ENCODE results near the gene ARHGAP42.

DNA sequence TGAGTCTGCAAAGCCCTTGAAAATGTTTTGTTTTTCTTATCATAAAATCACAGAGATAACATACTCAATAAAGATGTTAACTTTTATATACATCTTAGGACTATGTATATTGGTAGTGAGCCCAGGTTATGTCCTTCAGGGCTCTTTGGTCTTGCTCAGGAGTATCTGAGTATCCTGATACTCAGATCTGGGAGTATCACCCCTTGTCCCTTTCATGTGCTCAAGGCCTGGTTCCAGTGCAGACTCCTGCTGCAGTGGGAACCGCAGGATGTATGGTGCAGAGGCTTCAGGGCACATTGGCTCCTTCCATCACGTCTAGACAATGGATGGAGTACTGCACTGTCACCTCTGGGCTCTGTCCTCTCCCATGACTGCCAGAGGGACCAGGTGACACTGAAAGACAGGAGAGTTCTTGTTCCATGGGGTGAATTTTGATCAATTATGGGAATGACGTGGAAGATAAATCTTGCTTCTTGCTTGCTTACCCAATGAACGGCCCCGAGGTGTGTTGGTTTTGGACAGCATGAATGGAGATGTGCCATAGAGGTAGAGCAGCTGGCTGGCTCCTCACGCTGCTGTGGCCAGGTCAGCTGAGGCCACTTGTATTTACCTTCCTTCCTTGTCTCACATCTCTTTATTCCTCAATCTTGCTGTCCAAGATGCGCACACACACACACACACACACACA lies 215.5 kb downstream of the ARHGAP42 start:
- TF ChIP-seq POLR2A (IDR thresholded peaks at IDR 0.05), result no peak
- TF ChIP-seq, protein P1, sequence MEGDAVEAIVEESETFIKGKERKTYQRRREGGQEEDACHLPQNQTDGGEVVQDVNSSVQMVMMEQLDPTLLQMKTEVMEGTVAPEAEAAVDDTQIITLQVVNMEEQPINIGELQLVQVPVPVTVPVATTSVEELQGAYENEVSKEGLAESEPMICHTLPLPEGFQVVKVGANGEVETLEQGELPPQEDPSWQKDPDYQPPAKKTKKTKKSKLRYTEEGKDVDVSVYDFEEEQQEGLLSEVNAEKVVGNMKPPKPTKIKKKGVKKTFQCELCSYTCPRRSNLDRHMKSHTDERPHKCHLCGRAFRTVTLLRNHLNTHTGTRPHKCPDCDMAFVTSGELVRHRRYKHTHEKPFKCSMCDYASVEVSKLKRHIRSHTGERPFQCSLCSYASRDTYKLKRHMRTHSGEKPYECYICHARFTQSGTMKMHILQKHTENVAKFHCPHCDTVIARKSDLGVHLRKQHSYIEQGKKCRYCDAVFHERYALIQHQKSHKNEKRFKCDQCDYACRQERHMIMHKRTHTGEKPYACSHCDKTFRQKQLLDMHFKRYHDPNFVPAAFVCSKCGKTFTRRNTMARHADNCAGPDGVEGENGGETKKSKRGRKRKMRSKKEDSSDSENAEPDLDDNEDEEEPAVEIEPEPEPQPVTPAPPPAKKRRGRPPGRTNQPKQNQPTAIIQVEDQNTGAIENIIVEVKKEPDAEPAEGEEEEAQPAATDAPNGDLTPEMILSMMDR (IDR thresholded peaks at IDR 0.05), result no peak

Data from ovary (tissue), 3 donors.